GM21367 (cell line): Measurements from ENCODE around the gene HMOX2.

Experiments
- ATAC-seq: cut with Tn5 transposase; IDR thresholded peaks from one replicate; pipeline ENCODE4 v1.9.1; 2021; ENCODE audit not compliant: unreplicated experiment

Gene HMOX2

GRCh38 chr16:4475880-4476788 is at the start of gene HMOX2:
HMOX2 (plus strand) TSS chr16:4476398; CDS start chr16:4505525, 29,127 bp downstream.
- ATAC-seq: peak; percentile 78

- ATAC-seq: no peak
Observed at GRCh38 chr16:4426722-4427372, 49.4 kb upstream of the HMOX2 start.

- no peak for ATAC-seq
Observed at GRCh38 chr16:4428500-4428899, 47.7 kb upstream of the HMOX2 start.

- no peak for ATAC-seq
Observed at GRCh38 chr16:4431023-4431422, 45.2 kb upstream of the HMOX2 start.

GRCh38 chr16:4433228-4433627 is 43.0 kb upstream of the HMOX2 start:
- ATAC-seq: no peak

GRCh38 chr16:4433914-4434787 is 42.0 kb upstream of the HMOX2 start:
- ATAC-seq: no peak

GRCh38 chr16:4435337-4436067 is 40.7 kb upstream of the HMOX2 start:
- no peak for ATAC-seq

- no peak for ATAC-seq
Observed at GRCh38 chr16:4437366-4437765, 38.8 kb upstream of the HMOX2 start.

- no peak for ATAC-seq
Observed at GRCh38 chr16:4442371-4442770, 33.8 kb upstream of the HMOX2 start.

GRCh38 chr16:4443271-4443670 is 32.9 kb upstream of the HMOX2 start:
- ATAC-seq: no peak

GRCh38 chr16:4443986-4444385 is 32.2 kb upstream of the HMOX2 start:
- ATAC-seq: no peak

GRCh38 chr16:4450430-4450829 is 25.8 kb upstream of the HMOX2 start:
- ATAC-seq: no peak

- ATAC-seq: no peak
Observed at GRCh38 chr16:4450931-4451519, 25.2 kb upstream of the HMOX2 start.

GRCh38 chr16:4452674-4453073 is 23.5 kb upstream of the HMOX2 start:
- no peak for ATAC-seq

GRCh38 chr16:4454623-4455022 is 21.6 kb upstream of the HMOX2 start:
- ATAC-seq: no peak

GRCh38 chr16:4455081-4455480 is 21.1 kb upstream of the HMOX2 start:
- no peak for ATAC-seq

- no peak for ATAC-seq
Observed at GRCh38 chr16:4455951-4456350, 20.2 kb upstream of the HMOX2 start.

GRCh38 chr16:4460936-4461249 is 15.3 kb upstream of the HMOX2 start:
- no peak for ATAC-seq

GRCh38 chr16:4461250-4462085 is 14.7 kb upstream of the HMOX2 start:
- no peak for ATAC-seq
